HUES6 (cell line): ENCODE data around the gene ERMAP.
A peak's percentile ranks its signal among the peaks of the same experiment; 100 is the strongest.
"Not testable (repeated sequence)": the region's sequence is repeated elsewhere in the genome, so short reads cannot be mapped to it uniquely, and the experiment has no call there.

Experiments
- H3K27ac ChIP-seq: 2 replicates; pipeline ENCODE4 v1.7.0; 2013; ENCODE audit warnings: low read depth, mild to moderate bottlenecking, low read length, inconsistent platforms
- H3K27me3 ChIP-seq: 2 replicates; pipeline ENCODE4 v1.6.1; 2013; ENCODE audit warnings: low read length; ENCODE audit not compliant: control insufficient read depth, insufficient read depth
- H3K36me3 ChIP-seq: 2 replicates; pipeline ENCODE4 v1.6.1; 2013; ENCODE audit warnings: low read length; ENCODE audit not compliant: control insufficient read depth, insufficient read depth
- H3K4me1 ChIP-seq: 2 replicates; pipeline ENCODE4 v1.6.1; 2013; ENCODE audit warnings: low read length; ENCODE audit not compliant: control insufficient read depth, insufficient read depth
- H3K4me3 ChIP-seq: 2 replicates; pipeline ENCODE4 v1.5.1; 2013; ENCODE audit warnings: low read depth, low read length
- H3K9ac ChIP-seq: one replicate; pipeline ENCODE4 v1.6.1; 2013; ENCODE audit warnings: mild to moderate bottlenecking, low read length
- H3K9me3 ChIP-seq: 2 replicates; pipeline ENCODE4 v1.6.1; 2013; ENCODE audit warnings: low read depth, low read length; ENCODE audit not compliant: control insufficient read depth, insufficient read depth

Gene ERMAP

GRCh38 chr1:42814815-42815214 is 2.1 kb upstream of the ERMAP start:
- not testable (repeated sequence) for H3K4me3 ChIP-seq, H3K9ac ChIP-seq, H3K27me3 ChIP-seq, H3K36me3 ChIP-seq, H3K27ac ChIP-seq, H3K9me3 ChIP-seq
- H3K4me1 ChIP-seq: peaks cover 12% of the 10 kb centered on the region

GRCh38 chr1:42815941-42816584 is 859 bp upstream of the ERMAP start:
- H3K27ac ChIP-seq: peak overlapping the region; percentile 40; the same call in 1 of the 2 replicates
- peaks cover 3% of the 10 kb centered on the region for H3K36me3 ChIP-seq
- H3K4me1 ChIP-seq: peaks cover 17% of the 10 kb centered on the region
- H3K9ac ChIP-seq: peak overlapping the region; percentile 82
- peak overlapping the region; percentile 99 for H3K4me3 ChIP-seq
- H3K27me3 ChIP-seq: no peaks in the 10 kb centered on the region
- no peaks in the 10 kb centered on the region for H3K9me3 ChIP-seq

- no peak overlapping the region for H3K9ac ChIP-seq
- H3K4me3 ChIP-seq: peak overlapping the region; percentile 99
- peaks cover 18% of the 10 kb centered on the region for H3K4me1 ChIP-seq
- peak overlapping the region; percentile 99 for H3K27ac ChIP-seq
- no peaks in the 10 kb centered on the region for H3K9me3 ChIP-seq
- H3K36me3 ChIP-seq: no peaks in the 10 kb centered on the region
- H3K27me3 ChIP-seq: no peaks in the 10 kb centered on the region
Observed at GRCh38 chr1:42817440-42817767, 482 bp downstream of the ERMAP start.

- no peaks in the 10 kb centered on the region for H3K27me3 ChIP-seq
- peaks cover 20% of the 10 kb centered on the region for H3K4me1 ChIP-seq
- H3K36me3 ChIP-seq: no peaks in the 10 kb centered on the region
- no peaks in the 10 kb centered on the region for H3K9me3 ChIP-seq
- H3K4me3 ChIP-seq: no peak overlapping the region; the same call in 1 of the 2 replicates
- H3K27ac ChIP-seq: no peak overlapping the region
- H3K9ac ChIP-seq: no peak overlapping the region
Observed at GRCh38 chr1:42817976-42818375, 1.1 kb downstream of the ERMAP start.

- no peak overlapping the region for H3K4me3 ChIP-seq
- no peaks in the 10 kb centered on the region for H3K9me3 ChIP-seq
- no peaks in the 10 kb centered on the region for H3K27me3 ChIP-seq
- H3K27ac ChIP-seq: no peak overlapping the region
- H3K36me3 ChIP-seq: no peaks in the 10 kb centered on the region
- peaks cover 31% of the 10 kb centered on the region for H3K4me1 ChIP-seq
- H3K9ac ChIP-seq: no peak overlapping the region
Observed at GRCh38 chr1:42820813-42821212, 3.9 kb downstream of the ERMAP start.

- no peaks in the 10 kb centered on the region for H3K36me3 ChIP-seq
- peaks cover 26% of the 10 kb centered on the region for H3K4me1 ChIP-seq
- H3K4me3 ChIP-seq: no peak overlapping the region
- H3K9ac ChIP-seq: no peak overlapping the region
- H3K9me3 ChIP-seq: no peaks in the 10 kb centered on the region
- H3K27me3 ChIP-seq: no peaks in the 10 kb centered on the region
- H3K27ac ChIP-seq: no peak overlapping the region
Observed at GRCh38 chr1:42821690-42822089, 4.8 kb downstream of the ERMAP start.

GRCh38 chr1:42822800-42823392 is 6.0 kb downstream of the ERMAP start:
- Histone ChIP-seq H3K27ac (0 out of 2 replicates have a peak overlapping the region, but pooled peaks have one; percentile 51), H3K4me3 (no peak overlapping the region), H3K9ac (no peak overlapping the region), H3K9me3 (no peaks in the 10 kb centered on the region), H3K27me3 (no peaks in the 10 kb centered on the region), H3K4me1 (peaks cover 22% of the 10 kb centered on the region), H3K36me3 (no peaks in the 10 kb centered on the region)

GRCh38 chr1:42824481-42825035 is 7.6 kb downstream of the ERMAP start:
- Histone ChIP-seq H3K27ac (no peak overlapping the region), H3K4me3 (no peak overlapping the region), H3K9me3 (no peaks in the 10 kb centered on the region), H3K4me1 (peaks cover 22% of the 10 kb centered on the region), H3K27me3 (no peaks in the 10 kb centered on the region), H3K9ac (no peak overlapping the region), H3K36me3 (no peaks in the 10 kb centered on the region)

GRCh38 chr1:42825036-42825851 is 8.3 kb downstream of the ERMAP start:
- Histone ChIP-seq H3K9me3 (no peaks in the 10 kb centered on the region), H3K9ac (no peak overlapping the region), H3K36me3 (no peaks in the 10 kb centered on the region), H3K4me1 (peaks cover 22% of the 10 kb centered on the region), H3K27me3 (no peaks in the 10 kb centered on the region), H3K27ac (no peak overlapping the region), H3K4me3 (no peak overlapping the region)

GRCh38 chr1:42830631-42831030 is 13.7 kb downstream of the ERMAP start:
- no peak overlapping the region for H3K9ac ChIP-seq
- no peaks in the 10 kb centered on the region for H3K27me3 ChIP-seq
- H3K4me1 ChIP-seq: peaks cover 6% of the 10 kb centered on the region; the same call in 1 of the 2 replicates
- no peak overlapping the region for H3K4me3 ChIP-seq
- H3K9me3 ChIP-seq: no peaks in the 10 kb centered on the region
- H3K27ac ChIP-seq: no peak overlapping the region
- no peaks in the 10 kb centered on the region for H3K36me3 ChIP-seq

- Histone ChIP-seq H3K27me3 (no peaks in the 10 kb centered on the region), H3K4me3 (no peak overlapping the region), H3K9ac (no peak overlapping the region), H3K36me3 (no peaks in the 10 kb centered on the region), H3K27ac (no peak overlapping the region), H3K9me3 (no peaks in the 10 kb centered on the region), H3K4me1 (peaks cover 6% of the 10 kb centered on the region; the same call in 1 of the 2 replicates)
Observed at GRCh38 chr1:42831273-42831672, 14.4 kb downstream of the ERMAP start.
